CD14-positive monocyte (primary cell): ENCODE results near the gene PDIA5. TPM values are rescaled to one million over a fixed set of nuclear protein-coding genes. Genes with fewer than 3 reads are reported as not detected.
A peak's percentile ranks its signal among the peaks of the same experiment; 100 is the strongest.

Experiments used
- DNase-seq, 3 donors: peaks; one replicate each; pipeline ENCODE4 v3.0.0-alpha.2; 2011 to 2022
- H2AFZ ChIP-seq: 2 replicates; pipeline ENCODE4 v1.6.0; 2012; ENCODE audit warnings: mild to moderate bottlenecking, low read depth, low read length, inconsistent platforms; ENCODE audit not compliant: insufficient read depth, poor library complexity, severe bottlenecking
- H3K27ac ChIP-seq, 2 donors: 1 replicate in 1 of 2; 2 replicates in 1 of 2; pipeline ENCODE4 v1.5.1; 2012 to 2013; ENCODE audit warnings: low read length in 2 of 2, control low read depth in 1 of 2, inconsistent platforms in 1 of 2, low read depth in 1 of 2, mild to moderate bottlenecking in 1 of 2
- H3K27me3 ChIP-seq, 2 donors: one replicate each; pipeline versions ENCODE4 v1.6.0 to v1.6.1; 2011 to 2013; ENCODE audit warnings: low read length in 2 of 2; ENCODE audit not compliant: control insufficient read depth in 2 of 2, insufficient read depth in 2 of 2
- H3K36me3 ChIP-seq, 2 donors: replicated peaks in 1 of 2; 1 replicate in 1 of 2; 2 replicates in 1 of 2; pipeline versions ENCODE4 v1.5.1 to v1.6.1; 2012 to 2013; ENCODE audit warnings: low read length in 2 of 2, control low read depth in 1 of 2, inconsistent platforms in 1 of 2, mild to moderate bottlenecking in 1 of 2; ENCODE audit not compliant: insufficient read depth in 2 of 2, control insufficient read depth in 1 of 2
- H3K4me1 ChIP-seq, 2 donors: 1 replicate in 1 of 2; 2 replicates in 1 of 2; pipeline versions ENCODE4 v1.5.1 to v1.6.1; 2012 to 2013; ENCODE audit warnings: low read length in 2 of 2, control low read depth in 1 of 2, inconsistent platforms in 1 of 2, mild to moderate bottlenecking in 1 of 2, moderate library complexity in 1 of 2; ENCODE audit not compliant: insufficient read depth in 2 of 2, control insufficient read depth in 1 of 2
- H3K4me2 ChIP-seq: replicated peaks from 2 replicates; pipeline ENCODE3; 2012; ENCODE audit warnings: low read length, moderate library complexity, mild to moderate bottlenecking; ENCODE audit not compliant: poor library complexity, severe bottlenecking; ENCODE audit errors: extremely low read depth
- H3K4me3 ChIP-seq, 3 experiments: fragments of 200-600 bp in 1 of 3; sonication (generic) in 1 of 3; replicated peaks in 1 of 3; 1 replicate in 2 of 3; 2 replicates in 1 of 3; pipeline ENCODE4 v1.5.1; 2011 to 2013; ENCODE audit warnings: low read length in 3 of 3, mild to moderate bottlenecking in 3 of 3, control low read depth in 2 of 3, low read depth in 2 of 3, inconsistent platforms in 1 of 3, moderate library complexity in 1 of 3
- H3K79me2 ChIP-seq: 2 replicates; pipeline ENCODE4 v1.6.0; 2012; ENCODE audit warnings: mild to moderate bottlenecking, control low read depth, inconsistent platforms, low read length, moderate library complexity; ENCODE audit not compliant: insufficient read depth
- H3K9ac ChIP-seq: 2 replicates; pipeline ENCODE4 v1.6.0; 2017; ENCODE audit warnings: low read length, mild to moderate bottlenecking; ENCODE audit not compliant: insufficient read depth, poor library complexity, severe bottlenecking
- H3K9me3 ChIP-seq, 2 donors: replicated peaks in 1 of 2; 1 replicate in 1 of 2; 2 replicates in 1 of 2; pipeline versions ENCODE4 v1.5.1 to v1.6.1; 2012 to 2013; ENCODE audit warnings: low read length in 2 of 2, control low read depth in 1 of 2; ENCODE audit not compliant: control insufficient read depth in 1 of 2, insufficient read depth in 1 of 2
- H4K20me1 ChIP-seq: 2 replicates; pipeline ENCODE4 v1.6.0; 2012; ENCODE audit warnings: mild to moderate bottlenecking, low read length, control low read depth, moderate library complexity; ENCODE audit not compliant: insufficient read depth
- H3K27ac Mint-ChIP-seq, 7 donors: one replicate each; pipeline ENCODE4 v1.8.0; 2020; ENCODE audit warnings: mild to moderate bottlenecking in 7 of 7, mixed read lengths in 7 of 7, moderate library complexity in 6 of 7, inconsistent platforms in 2 of 7
- H3K27me3 Mint-ChIP-seq, 3 donors: one replicate each; pipeline ENCODE4 v1.8.0; 2021 to 2022; ENCODE audit warnings: low read depth in 3 of 3, mild to moderate bottlenecking in 3 of 3, mixed read lengths in 3 of 3, moderate library complexity in 3 of 3, inconsistent platforms in 1 of 3
- H3K36me3 Mint-ChIP-seq, 2 donors: one replicate each; pipeline ENCODE4 v1.8.0; 2020; ENCODE audit warnings: mixed read lengths in 2 of 2, inconsistent platforms in 1 of 2, mild to moderate bottlenecking in 1 of 2
- H3K4me1 Mint-ChIP-seq: one replicate; pipeline ENCODE4 v1.8.0; 2020; ENCODE audit warnings: mild to moderate bottlenecking, mixed read lengths
- H3K4me3 Mint-ChIP-seq, 2 donors: one replicate each; pipeline ENCODE4 v1.8.0; 2020; ENCODE audit warnings: mild to moderate bottlenecking in 2 of 2, mixed read lengths in 2 of 2, moderate library complexity in 1 of 2
- H3K9me3 Mint-ChIP-seq, 7 donors: one replicate each; pipeline ENCODE4 v1.8.0; 2020 to 2022; ENCODE audit warnings: mixed read lengths in 7 of 7, mild to moderate bottlenecking in 6 of 7, moderate library complexity in 6 of 7, inconsistent platforms in 2 of 7
- WGBS: methylation state at CpG from one replicate; pipeline ENCODE4 v1.1.5; 2013; ENCODE audit warnings: missing lambda C conversion rate; ENCODE audit not compliant: insufficient coverage; 5-methylcytosine and 5-hydroxymethylcytosine counted together
- intact Hi-C, 2 donors: fragments of 100-400 bp; cut with micrococcal nuclease; formaldehyde crosslinking; loops; one replicate each; pipeline versions ENCODE4 v1.15.0 to v1.15.1; 2023
- polyA plus RNA-seq, 3 donors: library from polyadenylated mRNA; depleted of rRNA in 1 of 3; unstranded in 2 of 3; stranded (reverse) in 1 of 3; fragments of 300-500 nt in 2 of 3; fragments of >200 nt in 1 of 3; fragmentation: Illumina TruSeq in 2 of 3; gene quantifications; 1 replicate in 2 of 3; 2 replicates in 1 of 3; pipeline ENCODE4 v1.2.3, GENCODE V29; 2012 to 2021
- TF ChIP-seq, protein P1 (sequence below): fragments of 200-600 bp; IDR thresholded peaks from one replicate; pipeline ENCODE4 v1.8.0; 2022; ENCODE audit warnings: antibody characterized with exemption, mild to moderate bottlenecking

The PDIA5 gene
- polyA plus RNA-seq, 3 donors = 7.1 to 10.0 (median 9.2) TPM

GRCh38 chr3:123154020-123154985 is 87.5 kb downstream of the PDIA5 start:
- peak overlapping the region in 1 of 3 experiments; percentile 59 for H3K4me3 ChIP-seq
- Mint-ChIP-seq H3K4me3 (peak overlapping the region; percentile 34 to 84), H3K27me3 (peaks cover 0 to 5% (median 0%) of the 10 kb centered on the region in 3 donors), H3K36me3 (peaks cover 33 to 57% of the 10 kb centered on the region in 2 donors), H3K27ac (peak overlapping the region; percentile 79 to 92 (median 87)), H3K9me3 (peaks cover 1 to 8% (median 4%) of the 10 kb centered on the region in 7 donors), H3K4me1 (peaks cover 40% of the 10 kb centered on the region)
- DNase-seq = peak; percentile 61 to 83 (median 62)
- H3K4me2 ChIP-seq = peak overlapping the region; percentile 63
- TF ChIP-seq, protein P1, sequence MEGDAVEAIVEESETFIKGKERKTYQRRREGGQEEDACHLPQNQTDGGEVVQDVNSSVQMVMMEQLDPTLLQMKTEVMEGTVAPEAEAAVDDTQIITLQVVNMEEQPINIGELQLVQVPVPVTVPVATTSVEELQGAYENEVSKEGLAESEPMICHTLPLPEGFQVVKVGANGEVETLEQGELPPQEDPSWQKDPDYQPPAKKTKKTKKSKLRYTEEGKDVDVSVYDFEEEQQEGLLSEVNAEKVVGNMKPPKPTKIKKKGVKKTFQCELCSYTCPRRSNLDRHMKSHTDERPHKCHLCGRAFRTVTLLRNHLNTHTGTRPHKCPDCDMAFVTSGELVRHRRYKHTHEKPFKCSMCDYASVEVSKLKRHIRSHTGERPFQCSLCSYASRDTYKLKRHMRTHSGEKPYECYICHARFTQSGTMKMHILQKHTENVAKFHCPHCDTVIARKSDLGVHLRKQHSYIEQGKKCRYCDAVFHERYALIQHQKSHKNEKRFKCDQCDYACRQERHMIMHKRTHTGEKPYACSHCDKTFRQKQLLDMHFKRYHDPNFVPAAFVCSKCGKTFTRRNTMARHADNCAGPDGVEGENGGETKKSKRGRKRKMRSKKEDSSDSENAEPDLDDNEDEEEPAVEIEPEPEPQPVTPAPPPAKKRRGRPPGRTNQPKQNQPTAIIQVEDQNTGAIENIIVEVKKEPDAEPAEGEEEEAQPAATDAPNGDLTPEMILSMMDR = no peak
- H4K20me1 ChIP-seq = no peaks in the 10 kb centered on the region
- H3K36me3 ChIP-seq = peaks cover 8 to 50% of the 10 kb centered on the region in 2 donors
- peak overlapping the region; percentile 86 to 90 for H3K27ac ChIP-seq
- H3K4me1 ChIP-seq = peaks cover 43 to 47% of the 10 kb centered on the region in 2 donors
- H2AFZ ChIP-seq = peak overlapping the region; percentile 61
- H3K79me2 ChIP-seq = no peaks in the 10 kb centered on the region
- intact Hi-C loops = loop anchor here in 1 of 2 donors (5.0 kb wide), 1 partner anchor 43 kb away; no protein-coding TSS in a partner anchor
- WGBS = 20% methylated on average over 1 of the region's 7 CpGs
- H3K27me3 ChIP-seq = no peaks in the 10 kb centered on the region
- no peaks in the 10 kb centered on the region for H3K9me3 ChIP-seq
- H3K9ac ChIP-seq = peak overlapping the region; percentile 61

GRCh38 chr3:123155471-123156011 is 88.7 kb downstream of the PDIA5 start:
- Histone ChIP-seq H3K4me2 (no peak overlapping the region), H3K9me3 (no peaks in the 10 kb centered on the region), H3K36me3 (peaks cover 4 to 47% of the 10 kb centered on the region in 2 donors), H3K79me2 (no peaks in the 10 kb centered on the region), H3K4me1 (peaks cover 43 to 47% of the 10 kb centered on the region in 2 donors), H2AFZ (no peak overlapping the region), H3K27me3 (no peaks in the 10 kb centered on the region), H3K9ac (no peak overlapping the region), H4K20me1 (no peaks in the 10 kb centered on the region), H3K27ac (peak overlapping the region; percentile 33 to 90), H3K4me3 (no peak overlapping the region)
- no peak for DNase-seq
- 91% methylated on average over 7 of the region's 9 CpGs for WGBS
- Mint-ChIP-seq H3K4me3 (no peak overlapping the region), H3K36me3 (peaks cover 31 to 58% of the 10 kb centered on the region in 2 donors), H3K4me1 (peaks cover 40% of the 10 kb centered on the region), H3K27me3 (peaks cover 0 to 3% (median 0%) of the 10 kb centered on the region in 3 donors), H3K27ac (peak overlapping the region in 5 of 7 donors; percentile 2 to 51 (median 42)), H3K9me3 (peaks cover 1 to 8% (median 4%) of the 10 kb centered on the region in 7 donors)
- intact Hi-C loops = no loop called here
- TF ChIP-seq, protein P1 = no peak
